ENCODE results near the gene ATP1A3. TPM values are rescaled to one million over a fixed set of nuclear protein-coding genes. Genes with fewer than 3 reads are reported as not detected.
A peak's percentile ranks its signal among the peaks of the same experiment; 100 is the strongest.

ATP1A3 gene
- total RNA-seq, 1 experiment from 2014 or later: 34.2 TPM

DNA sequence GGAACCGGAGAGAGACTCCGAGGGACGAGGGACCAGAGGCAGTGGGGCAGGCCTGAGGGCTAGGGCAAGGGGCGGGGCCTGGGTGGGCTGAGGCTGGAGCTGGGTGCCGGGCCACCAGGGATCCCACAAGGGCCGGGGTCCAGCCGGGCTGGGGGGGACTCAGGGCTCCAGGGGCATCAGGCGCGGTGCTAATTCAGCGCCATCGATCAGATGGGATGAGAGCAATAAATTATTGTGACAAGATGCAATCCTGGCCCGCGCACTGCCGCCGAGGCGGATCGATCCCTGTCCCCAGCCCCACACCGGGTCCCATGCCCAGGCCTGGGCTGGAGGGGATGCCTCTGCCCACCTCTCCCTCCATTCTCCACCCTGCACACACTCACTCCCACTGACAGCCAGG lies 71.4 kb downstream of the ATP1A3 start:
- Mint-ChIP-seq H3K4me1 (peaks cover 10% of the 10 kb centered on the region), H3K36me3 (no peaks in the 10 kb centered on the region), H3K4me3 (peak overlapping the region; percentile 61), H3K27me3 (ENCODE audit: low read depth) (no peaks in the 10 kb centered on the region), H3K9me3 (no peaks in the 10 kb centered on the region), H3K27ac (no peak overlapping the region)
- ATAC-seq: peak; percentile 35
- POLR2A ChIA-PET: interaction anchor here (1.0 to 1.5 kb wide), 2 partner anchors 14 to 17 kb away, joined by 4 to 5 read pairs; no protein-coding TSS in a partner anchor
- TF ChIP-seq CDX4 (CRISPR knock-in tag; IDR thresholded peaks at IDR 0.05; ENCODE audit: borderline replicate concordance): no peak
- no peak for TF ChIP-seq ETV6 (CRISPR knock-in tag; IDR thresholded peaks at IDR 0.05)
- TF ChIP-seq GABPB1 (CRISPR knock-in tag; IDR thresholded peaks at IDR 0.05): no peak
- TF ChIP-seq, protein P1, sequence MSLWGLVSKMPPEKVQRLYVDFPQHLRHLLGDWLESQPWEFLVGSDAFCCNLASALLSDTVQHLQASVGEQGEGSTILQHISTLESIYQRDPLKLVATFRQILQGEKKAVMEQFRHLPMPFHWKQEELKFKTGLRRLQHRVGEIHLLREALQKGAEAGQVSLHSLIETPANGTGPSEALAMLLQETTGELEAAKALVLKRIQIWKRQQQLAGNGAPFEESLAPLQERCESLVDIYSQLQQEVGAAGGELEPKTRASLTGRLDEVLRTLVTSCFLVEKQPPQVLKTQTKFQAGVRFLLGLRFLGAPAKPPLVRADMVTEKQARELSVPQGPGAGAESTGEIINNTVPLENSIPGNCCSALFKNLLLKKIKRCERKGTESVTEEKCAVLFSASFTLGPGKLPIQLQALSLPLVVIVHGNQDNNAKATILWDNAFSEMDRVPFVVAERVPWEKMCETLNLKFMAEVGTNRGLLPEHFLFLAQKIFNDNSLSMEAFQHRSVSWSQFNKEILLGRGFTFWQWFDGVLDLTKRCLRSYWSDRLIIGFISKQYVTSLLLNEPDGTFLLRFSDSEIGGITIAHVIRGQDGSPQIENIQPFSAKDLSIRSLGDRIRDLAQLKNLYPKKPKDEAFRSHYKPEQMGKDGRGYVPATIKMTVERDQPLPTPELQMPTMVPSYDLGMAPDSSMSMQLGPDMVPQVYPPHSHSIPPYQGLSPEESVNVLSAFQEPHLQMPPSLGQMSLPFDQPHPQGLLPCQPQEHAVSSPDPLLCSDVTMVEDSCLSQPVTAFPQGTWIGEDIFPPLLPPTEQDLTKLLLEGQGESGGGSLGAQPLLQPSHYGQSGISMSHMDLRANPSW (CRISPR knock-in tag; conservative IDR thresholded peaks at IDR 0.05; ENCODE audit: low read depth): no peak
- TF ChIP-seq CREB1 (CRISPR knock-in tag; IDR thresholded peaks at IDR 0.05): no peak
- CTCF ChIA-PET: interaction anchor here (0.9 to 2.1 kb wide), 6 partner anchors 8 to 50 kb away, joined by 3 to 14 read pairs (median 4); partner anchors contain the start of gene RABAC1
- no peak for DNase-seq (ENCODE audit: low spot score)

DNA sequence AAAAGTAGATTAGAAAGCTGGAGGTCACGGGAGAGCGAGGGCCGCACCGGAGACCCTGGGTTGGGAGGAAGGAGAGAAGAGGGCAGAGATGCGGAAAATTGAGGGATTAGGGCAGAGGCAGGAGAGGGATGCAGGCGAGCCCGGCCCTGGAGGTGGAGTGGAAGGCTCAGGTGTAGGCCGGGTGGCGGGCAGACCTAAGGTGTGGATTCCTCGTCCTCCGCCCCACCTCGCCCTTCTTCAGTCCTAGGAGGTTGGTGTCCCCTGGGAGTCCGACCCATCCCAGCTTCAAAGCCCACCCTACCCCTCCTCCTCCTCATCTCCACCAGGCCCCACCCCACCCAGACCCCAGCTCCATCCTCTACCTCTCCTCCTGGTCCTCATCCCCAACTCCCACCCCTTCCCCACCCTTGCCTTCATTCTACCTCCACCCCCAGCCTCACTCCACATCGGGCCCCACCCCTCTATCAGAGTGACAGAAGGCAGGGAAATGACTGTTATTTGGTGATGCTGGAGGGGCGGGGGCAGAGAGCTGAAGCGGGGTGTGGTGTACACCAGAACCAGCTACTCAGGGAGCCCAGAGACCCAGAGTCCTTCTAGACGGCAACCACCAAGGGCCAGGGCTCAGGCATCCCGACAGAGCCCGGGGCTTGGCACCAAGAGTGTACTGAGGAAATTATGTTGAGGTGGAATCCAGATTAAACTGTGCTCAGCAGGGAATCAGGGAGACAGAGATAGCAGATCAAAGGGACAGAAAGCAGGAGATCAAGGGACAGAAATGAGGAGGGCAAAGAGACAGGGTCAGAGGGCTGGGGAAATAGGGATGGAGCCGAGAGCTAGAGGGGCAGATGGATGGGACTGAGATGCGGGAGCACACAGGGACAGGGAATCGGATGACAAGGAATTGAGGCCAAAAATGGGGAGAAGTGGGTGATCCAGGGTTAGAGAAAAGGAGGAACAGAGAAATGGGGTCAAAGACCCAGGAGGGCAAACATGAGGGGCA lies 72.2 kb downstream of the ATP1A3 start:
- TF ChIP-seq PREB (CRISPR knock-in tag; IDR thresholded peaks at IDR 0.05; ENCODE audit: borderline replicate concordance) (no peak), FOXP1 (CRISPR knock-in tag; IDR thresholded peaks at IDR 0.05; ENCODE audit: borderline replicate concordance) (no peak), E2F1 (CRISPR knock-in tag; IDR thresholded peaks at IDR 0.05) (no peak), ZMAT4 (CRISPR knock-in tag; IDR thresholded peaks at IDR 0.05) (no peak), IRF2 (CRISPR knock-in tag; IDR thresholded peaks at IDR 0.05; ENCODE audit: borderline replicate concordance, low read depth) (no peak), ARID4B (CRISPR knock-in tag; IDR thresholded peaks at IDR 0.05; ENCODE audit: borderline replicate concordance) (no peak), NFE2L1 (CRISPR knock-in tag; IDR thresholded peaks at IDR 0.05) (no peak)
- POLR2A ChIA-PET: interaction anchor here (1.0 to 1.5 kb wide), 3 partner anchors 13 to 49 kb away, joined by 3 to 5 read pairs (median 4); no protein-coding TSS in a partner anchor
- ATAC-seq (peak; percentile 16), DNase-seq (ENCODE audit: low spot score) (no peak)
- Mint-ChIP-seq H3K36me3 (no peaks in the 10 kb centered on the region), H3K27me3 (ENCODE audit: low read depth) (no peaks in the 10 kb centered on the region), H3K4me3 (peak overlapping the region; percentile 61), H3K27ac (no peak overlapping the region), H3K9me3 (no peaks in the 10 kb centered on the region), H3K4me1 (peaks cover 10% of the 10 kb centered on the region)
- CTCF ChIA-PET: interaction anchor here (0.7 to 2.1 kb wide), 8 partner anchors 9 to 220 kb away, joined by 3 to 14 read pairs (median 3); partner anchors contain the start of gene RABAC1

Measured in WTC11 (cell line).